ENCODE data around the gene RARRES1.
A peak's percentile ranks its signal among the peaks of the same experiment; 100 is the strongest.

- TF ChIP-seq CTCF (conservative IDR thresholded peaks at IDR 0.05) (peak; percentile 85), EZH2 (IDR thresholded peaks at IDR 0.05; ENCODE audit: low read depth) (no peak)
These were observed 72.6 kb downstream of the RARRES1 start for GRCh38 chr3:158659454-158660237.
